IPS-11a (cell line): ENCODE data around the gene LEP.

Source experiments
- H3K4me3 ChIP-seq: one replicate; pipeline ENCODE4 v1.5.1; 2013; ENCODE audit warnings: low read depth, low read length, control low read depth

Gene LEP

GRCh38 chr7:128244861-128245260 is 3.8 kb downstream of the LEP start:
- H3K4me3 ChIP-seq, result no peak overlapping the region

- no peak overlapping the region for H3K4me3 ChIP-seq
Measured at GRCh38 chr7:128247108-128247507, 6.0 kb downstream of the LEP start.

DNA sequence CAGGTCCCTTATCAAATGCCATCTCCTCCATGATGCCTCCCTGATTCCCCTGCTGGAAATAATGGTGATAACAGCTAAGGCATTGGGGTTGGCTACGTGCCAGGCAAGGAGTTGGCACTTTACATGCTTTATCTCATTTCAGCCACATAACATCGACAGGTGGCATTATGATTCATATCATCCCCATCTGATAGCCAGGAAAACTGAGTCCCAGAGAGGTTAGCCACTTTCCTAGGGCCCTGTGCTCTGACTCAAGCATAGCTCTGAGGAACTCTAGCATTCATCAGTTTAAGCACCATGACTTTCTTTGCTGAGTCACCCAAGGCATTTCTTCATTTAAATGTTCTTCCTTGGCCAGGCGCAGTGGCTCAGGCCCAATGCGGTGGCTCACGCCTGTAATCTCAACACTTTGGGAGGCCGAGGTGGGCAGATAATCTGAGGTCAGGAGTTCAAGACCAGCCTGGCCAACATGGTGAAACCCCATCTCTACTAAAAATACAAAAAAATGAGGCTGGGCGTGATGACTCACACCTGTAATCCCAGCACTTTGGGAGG is 6.6 kb downstream of the LEP start:
- H3K4me3 ChIP-seq, result no peak overlapping the region

DNA sequence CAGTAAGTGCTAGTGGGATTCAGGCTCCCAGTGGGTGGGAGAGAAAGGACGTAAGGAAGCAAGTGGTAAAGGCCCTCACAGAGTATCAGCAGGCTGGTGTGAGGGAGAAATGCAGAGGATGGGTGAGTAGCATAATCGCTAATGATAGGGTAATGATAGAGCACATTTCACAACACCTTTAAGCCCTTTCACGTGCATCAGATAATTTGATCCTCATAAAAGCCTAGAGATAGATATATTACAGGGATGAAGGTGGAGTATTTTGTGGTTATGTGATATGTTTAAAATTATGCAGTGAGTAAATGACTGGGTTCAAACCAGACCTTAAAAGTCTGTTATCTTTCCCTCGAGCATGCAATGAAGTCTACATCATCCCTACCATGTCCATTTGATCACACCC is 10.3 kb downstream of the LEP start:
- no peak overlapping the region for H3K4me3 ChIP-seq

- no peak overlapping the region for H3K4me3 ChIP-seq
Measured at GRCh38 chr7:128253701-128254100, 12.6 kb downstream of the LEP start.

GRCh38 chr7:128254470-128254869 is 13.4 kb downstream of the LEP start:
- no peak overlapping the region for H3K4me3 ChIP-seq

DNA sequence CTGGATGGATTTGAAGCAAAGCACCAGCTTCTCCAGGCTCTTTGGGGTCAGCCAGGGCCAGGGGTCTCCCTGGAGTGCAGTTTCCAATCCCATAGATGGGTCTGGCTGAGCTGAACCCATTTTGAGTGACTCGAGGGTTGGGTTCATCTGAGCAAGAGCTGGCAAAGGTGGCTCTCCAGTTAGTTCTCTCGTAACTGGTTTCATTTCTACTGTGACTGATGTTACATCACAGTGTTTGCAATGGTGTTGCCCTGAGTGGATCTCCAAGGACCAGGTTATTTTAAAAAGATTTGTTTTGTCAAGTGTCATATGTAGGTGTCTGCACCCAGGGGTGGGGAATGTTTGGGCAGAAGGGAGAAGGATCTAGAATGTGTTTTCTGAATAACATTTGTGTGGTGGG is 14.2 kb downstream of the LEP start:
- H3K4me3 ChIP-seq, result no peak overlapping the region

- no peak overlapping the region for H3K4me3 ChIP-seq
Measured at GRCh38 chr7:128257458-128257857, 16.4 kb downstream of the LEP start.

DNA sequence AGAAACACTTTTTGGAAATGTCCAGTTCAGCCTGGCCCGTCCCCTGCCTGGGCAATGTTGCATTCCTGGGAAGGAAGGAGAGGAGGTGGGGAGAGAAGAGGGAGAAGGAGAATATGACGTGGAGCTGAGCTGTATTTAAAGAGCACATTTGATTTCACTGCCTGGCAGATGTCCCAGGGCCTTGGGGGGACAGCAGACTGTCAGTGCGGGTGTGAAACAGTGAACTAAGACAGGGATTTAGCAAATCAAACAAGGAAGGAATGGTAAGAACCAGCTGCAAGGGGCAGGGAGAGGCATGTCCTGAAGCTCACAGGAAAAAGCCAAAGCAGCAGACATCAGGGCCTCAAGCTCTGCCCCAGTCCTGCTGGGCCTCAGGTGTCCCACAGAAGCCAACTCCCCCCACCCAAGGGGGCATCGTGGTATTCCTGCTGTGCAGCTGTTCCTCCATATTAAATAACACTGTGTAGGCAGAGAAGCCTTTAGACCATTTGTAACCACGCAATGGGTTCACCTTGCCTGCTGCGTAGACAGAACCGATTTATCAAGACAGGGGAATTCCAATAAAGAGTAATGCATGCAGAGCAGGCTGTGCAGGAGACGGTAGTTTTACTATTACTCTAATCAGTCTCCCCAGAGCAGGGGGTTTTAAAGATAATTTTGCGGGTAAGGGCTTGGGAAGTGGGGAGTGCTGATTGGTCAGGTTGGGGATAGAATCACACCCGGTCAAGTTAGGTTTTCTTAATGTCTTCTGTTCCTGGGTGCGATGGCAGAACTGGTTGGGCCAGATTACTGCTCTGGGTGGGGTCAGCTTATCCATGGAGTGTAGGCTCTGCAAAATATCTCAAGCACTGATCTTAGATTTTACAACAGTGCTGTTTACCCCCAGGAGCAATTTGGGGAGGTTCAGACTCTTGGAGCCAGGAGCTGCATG is 18.3 kb downstream of the LEP start:
- no peak overlapping the region for H3K4me3 ChIP-seq

GRCh38 chr7:128260069-128260795 is 19.2 kb downstream of the LEP start:
- no peak overlapping the region for H3K4me3 ChIP-seq

GRCh38 chr7:128262273-128263028 is 21.4 kb downstream of the LEP start:
- no peak overlapping the region for H3K4me3 ChIP-seq

- no peak overlapping the region for H3K4me3 ChIP-seq
Measured at GRCh38 chr7:128263420-128263819, 22.3 kb downstream of the LEP start.

DNA sequence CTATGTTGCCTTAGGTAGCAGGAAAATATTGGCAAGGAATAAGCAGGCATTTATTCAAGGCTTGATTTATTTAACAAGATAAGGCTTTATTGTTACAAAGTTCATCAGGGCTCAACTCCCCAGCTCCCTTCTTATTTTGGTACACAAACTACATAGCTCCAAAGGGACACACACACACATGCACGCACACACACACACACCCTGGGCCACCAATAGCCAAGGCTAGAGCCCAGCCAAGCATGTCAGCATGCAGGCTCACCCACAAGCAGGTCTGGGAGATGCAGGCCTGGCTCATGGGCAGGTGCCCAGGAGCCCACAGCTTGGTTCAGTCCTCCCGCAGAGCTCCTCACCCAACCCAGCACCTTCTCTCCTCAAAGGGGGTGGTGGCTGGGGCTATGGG is 23.4 kb downstream of the LEP start:
- no peak overlapping the region for H3K4me3 ChIP-seq

DNA sequence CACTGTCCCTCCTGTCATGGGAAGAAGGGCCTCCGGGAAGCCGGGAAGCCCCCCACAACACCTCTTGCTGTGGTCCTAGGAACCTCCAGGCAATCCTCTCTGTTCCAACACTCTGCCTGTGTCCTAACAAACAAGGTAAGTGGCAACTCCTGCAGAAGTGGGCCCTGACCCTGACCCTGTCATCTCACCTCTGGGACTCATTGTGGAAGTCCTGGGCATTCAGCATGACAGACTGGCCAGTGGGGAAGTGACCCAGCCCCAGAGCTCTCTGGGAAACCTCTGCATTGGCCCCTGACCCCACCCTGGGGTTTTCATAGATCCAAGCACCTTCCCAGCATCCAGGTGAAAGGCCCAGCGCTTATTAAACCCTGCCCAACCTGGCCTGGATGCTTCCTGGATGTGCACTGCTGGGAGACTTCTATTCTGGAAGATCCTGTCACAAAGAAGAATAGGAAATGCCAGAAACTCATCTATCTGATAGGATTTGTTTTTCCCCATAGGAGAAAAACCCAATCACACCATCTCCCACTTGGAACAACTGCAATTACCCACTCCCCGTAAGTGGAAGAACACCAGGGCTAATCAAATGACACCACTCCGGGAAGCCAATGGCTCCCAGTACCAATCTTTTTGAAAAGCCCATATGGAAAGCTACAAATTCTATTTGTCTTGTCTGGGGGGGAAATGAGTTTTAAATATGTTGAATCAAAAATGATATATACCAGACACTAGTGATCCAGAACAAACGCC is 24.3 kb downstream of the LEP start:
- H3K4me3 ChIP-seq, result no peak overlapping the region

- H3K4me3 ChIP-seq, result no peak overlapping the region
Measured at GRCh38 chr7:128265906-128266300, 24.8 kb downstream of the LEP start.

- H3K4me3 ChIP-seq, result no peak overlapping the region
Measured at GRCh38 chr7:128266529-128266882, 25.4 kb downstream of the LEP start.

DNA sequence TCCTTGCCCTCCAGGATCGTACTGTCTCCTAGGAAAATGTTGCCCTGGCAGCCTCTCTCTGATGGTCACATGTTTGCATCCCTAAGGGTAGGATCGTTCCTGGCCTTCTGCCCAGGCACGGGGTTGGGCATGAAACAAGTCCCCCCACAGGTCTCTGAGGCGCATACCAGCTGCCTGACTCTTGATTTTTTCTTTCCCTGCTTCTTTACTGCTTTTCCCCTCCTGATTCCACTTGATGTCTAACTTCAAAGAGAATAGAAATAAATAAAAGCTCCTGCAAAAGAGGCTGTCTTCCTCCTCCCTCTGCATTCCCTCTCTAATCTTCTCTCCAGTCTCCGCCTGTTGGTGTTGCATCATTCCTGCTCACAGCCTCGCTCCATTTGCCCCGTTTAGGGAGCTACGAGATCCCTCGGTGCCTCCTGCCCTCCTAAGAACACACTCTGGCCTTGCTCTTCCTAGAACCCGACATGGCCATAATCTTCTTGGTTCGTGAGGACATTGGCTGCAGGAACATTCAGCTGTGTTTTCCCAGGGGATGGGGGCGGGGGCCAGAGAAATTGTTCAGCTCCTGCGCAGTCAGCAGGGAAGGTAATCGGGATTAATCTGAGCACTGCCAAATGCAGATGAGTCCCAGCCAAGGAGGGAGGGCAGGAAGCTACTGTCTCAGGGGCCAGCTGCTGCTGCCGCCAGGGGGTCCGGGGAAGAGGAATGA is 26.0 kb downstream of the LEP start:
- H3K4me3 ChIP-seq, result no peak overlapping the region

DNA sequence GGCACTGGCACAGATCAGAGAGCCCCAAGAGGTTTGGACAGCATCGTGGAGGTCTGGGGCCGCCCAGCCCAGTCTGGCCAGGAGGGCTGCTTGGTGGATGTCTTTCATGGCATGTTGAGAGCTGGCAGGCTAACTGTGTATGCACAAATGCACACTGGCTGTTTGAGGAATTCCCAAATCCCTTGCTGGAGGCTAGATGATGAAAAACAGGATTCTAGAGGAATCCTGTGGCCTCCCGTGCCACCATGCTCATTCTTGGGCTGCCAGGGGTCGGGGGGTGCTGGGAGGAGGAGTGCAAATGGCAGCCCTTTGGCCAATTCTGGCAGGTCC is 26.5 kb downstream of the LEP start:
- H3K4me3 ChIP-seq, result no peak overlapping the region

DNA sequence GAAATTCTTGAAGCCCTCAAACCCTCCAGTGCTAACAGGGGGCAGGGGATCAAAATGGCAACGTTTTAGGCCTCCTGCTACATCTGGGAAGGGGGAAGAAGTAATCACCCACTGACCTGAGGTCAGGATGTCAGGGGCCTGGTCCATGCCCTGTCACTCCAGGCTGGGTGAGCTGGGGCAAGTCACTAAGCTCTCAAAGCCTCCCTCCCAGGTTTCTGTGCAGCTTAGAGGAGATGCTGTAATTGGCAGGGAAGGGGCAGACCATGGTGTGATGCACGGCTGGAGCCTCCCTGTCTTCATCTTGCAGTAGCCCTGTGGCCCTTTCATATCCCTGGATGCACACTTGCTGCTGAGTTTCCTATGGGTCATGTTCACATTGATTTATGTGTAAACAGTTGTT is 27.2 kb downstream of the LEP start:
- H3K4me3 ChIP-seq, result no peak overlapping the region

- no peak overlapping the region for H3K4me3 ChIP-seq
Measured at GRCh38 chr7:128270826-128271272, 29.8 kb downstream of the LEP start.
